Hepatocyte (in vitro differentiated cells): ENCODE results near the gene DOK5. TPM values are rescaled to one million over a fixed set of nuclear protein-coding genes. Genes with fewer than 3 reads are reported as not detected.

Source experiments
- DNase-seq: peaks from one replicate; pipeline ENCODE4 v3.0.0-alpha.2; 2016; ENCODE audit warnings: low spot score
- H2AFZ ChIP-seq: fragments of 200-600 bp; sonication (generic); 2 replicates; pipeline ENCODE4 v1.6.0; 2016; ENCODE audit warnings: antibody characterized with exemption, mild to moderate bottlenecking
- H3K27ac ChIP-seq: fragments of 200-600 bp; sonication (generic); 2 replicates; pipeline ENCODE4 v1.5.1; 2016; ENCODE audit warnings: mild to moderate bottlenecking
- H3K27me3 ChIP-seq: fragments of 200-600 bp; sonication (generic); 2 replicates; pipeline ENCODE4 v1.6.1; 2016
- H3K36me3 ChIP-seq: fragments of 200-600 bp; sonication (generic); replicated peaks from 2 replicates; pipeline ENCODE4 v1.5.1; 2016; ENCODE audit warnings: low read depth; ENCODE audit not compliant: insufficient read depth
- H3K4me1 ChIP-seq: fragments of 200-600 bp; sonication (generic); 2 replicates; pipeline ENCODE4 v1.5.1; 2016; ENCODE audit warnings: mild to moderate bottlenecking, moderate library complexity; ENCODE audit not compliant: insufficient read depth
- H3K4me2 ChIP-seq: fragments of 200-600 bp; sonication (generic); 2 replicates; pipeline ENCODE4 v1.6.0; 2016
- H3K4me3 ChIP-seq: fragments of 200-600 bp; sonication (generic); 2 replicates; pipeline ENCODE4 v1.5.1; 2016; ENCODE audit warnings: mild to moderate bottlenecking
- H3K79me2 ChIP-seq: fragments of 200-600 bp; sonication (generic); 2 replicates; pipeline ENCODE4 v1.6.0; 2017; ENCODE audit warnings: mild to moderate bottlenecking
- H3K9me2 ChIP-seq: fragments of 200-600 bp; sonication (generic); replicated peaks from 2 replicates; pipeline ENCODE4 v1.6.0; 2017; ENCODE audit warnings: mild to moderate bottlenecking; ENCODE audit not compliant: insufficient read depth
- H3K9me3 ChIP-seq: fragments of 200-600 bp; sonication (generic); 2 replicates; pipeline ENCODE4 v1.5.1; 2016; ENCODE audit warnings: low read depth, mild to moderate bottlenecking
- H4K20me1 ChIP-seq: fragments of 200-600 bp; sonication (generic); 2 replicates; pipeline ENCODE4 v1.6.0; 2016; ENCODE audit warnings: mild to moderate bottlenecking; ENCODE audit not compliant: insufficient read depth, poor library complexity, severe bottlenecking
- CTCF ChIP-seq: fragments of 200-600 bp; sonication (generic); IDR thresholded peaks from 2 replicates; pipeline ENCODE4 v1.5.1; 2016; ENCODE audit warnings: antibody characterized with exemption, mild to moderate bottlenecking; ENCODE audit not compliant: poor library complexity
- EZH2 ChIP-seq: fragments of 200-600 bp; sonication (generic); IDR thresholded peaks from 2 replicates; pipeline ENCODE4 v1.6.1; 2016; ENCODE audit warnings: antibody characterized with exemption, mild to moderate bottlenecking, borderline replicate concordance
- EZH2phosphoT487 ChIP-seq: fragments of 200-600 bp; sonication (generic); IDR thresholded peaks from one replicate; pipeline ENCODE4 v1.6.1; 2018; ENCODE audit warnings: antibody characterized with exemption, mild to moderate bottlenecking, low read depth, moderate library complexity; ENCODE audit not compliant: unreplicated experiment, severe bottlenecking
- WGBS: methylation state at CpG from one replicate; pipeline ENCODE4 v1.1.6; 2016; ENCODE audit warnings: low lambda C conversion rate; ENCODE audit errors: missing lambda C conversion rate; 5-methylcytosine and 5-hydroxymethylcytosine counted together
- polyA plus RNA-seq: library from polyadenylated mRNA; unstranded; fragments of >200 nt; fragmentation: Nextera tagmentation; extraction: Ambion mirVana; gene quantifications from 2 replicates; pipeline ENCODE4 v1.2.1, GENCODE V29; 2016
- total RNA-seq: library from RNA; depleted of rRNA; stranded (reverse); fragments of >200 nt; gene quantifications from 2 replicates; pipeline ENCODE4 v1.2.3, GENCODE V29; 2014

DOK5 gene
- total and polyA plus RNA-seq, 2 experiments from 2014 or later = 7.0 to 7.5 TPM

- no peaks in the 10 kb centered on the region for H3K4me1 ChIP-seq
- H3K27ac ChIP-seq = no peak overlapping the region
- no peaks in the 10 kb centered on the region for H3K27me3 ChIP-seq
- H4K20me1 ChIP-seq = no peaks in the 10 kb centered on the region
- no peaks in the 10 kb centered on the region for H3K36me3 ChIP-seq
- H3K9me2 ChIP-seq = no peaks in the 10 kb centered on the region
- DNase-seq = no peak
- no peak for TF ChIP-seq EZH2phosphoT487
- no peak for TF ChIP-seq EZH2
- TF ChIP-seq CTCF = no peak
- no peak overlapping the region for H2AFZ ChIP-seq
- no peaks in the 10 kb centered on the region for H3K79me2 ChIP-seq
- WGBS = 57% methylated on average over 2 of the region's 2 CpGs
- H3K9me3 ChIP-seq = no peaks in the 10 kb centered on the region
- no peak overlapping the region for H3K4me3 ChIP-seq
- H3K4me2 ChIP-seq = no peak overlapping the region
These were observed 215.9 kb downstream of the DOK5 start for GRCh38 chr20:54691327-54691726.

- TF ChIP-seq CTCF (no peak), EZH2 (no peak), EZH2phosphoT487 (no peak)
- H3K27ac ChIP-seq = no peak overlapping the region
- DNase-seq = no peak
- H3K36me3 ChIP-seq = no peaks in the 10 kb centered on the region
- no peaks in the 10 kb centered on the region for H4K20me1 ChIP-seq
- H3K4me2 ChIP-seq = no peak overlapping the region
- no peaks in the 10 kb centered on the region for H3K9me3 ChIP-seq
- H3K4me1 ChIP-seq = no peaks in the 10 kb centered on the region
- H3K9me2 ChIP-seq = no peaks in the 10 kb centered on the region
- no peaks in the 10 kb centered on the region for H3K27me3 ChIP-seq
- WGBS = 70% methylated on average over 4 of the region's 4 CpGs
- no peaks in the 10 kb centered on the region for H3K79me2 ChIP-seq
- H3K4me3 ChIP-seq = no peak overlapping the region
- H2AFZ ChIP-seq = no peak overlapping the region
These were observed 216.9 kb downstream of the DOK5 start for GRCh38 chr20:54692168-54692887.

GRCh38 chr20:54694516-54694915, 219.1 kb downstream of the DOK5 start:
- DNase-seq = no peak
- TF ChIP-seq CTCF (no peak), EZH2phosphoT487 (no peak), EZH2 (no peak)
- no peaks in the 10 kb centered on the region for H3K4me1 ChIP-seq

More at GRCh38 chr20:54694516-54694915, 219.1 kb downstream of the DOK5 start:
- Histone ChIP-seq H3K79me2 (no peaks in the 10 kb centered on the region), H2AFZ (no peak overlapping the region), H3K9me2 (no peaks in the 10 kb centered on the region), H4K20me1 (no peaks in the 10 kb centered on the region), H3K27ac (no peak overlapping the region), H3K4me3 (no peak overlapping the region), H3K36me3 (no peaks in the 10 kb centered on the region), H3K4me2 (no peak overlapping the region), H3K27me3 (no peaks in the 10 kb centered on the region), H3K9me3 (no peaks in the 10 kb centered on the region)
- WGBS = 86% methylated on average over 3 of the region's 3 CpGs
